Endometrial microvascular endothelial cells (primary cell): ENCODE data around the gene PPIC. TPM values are rescaled to one million over a fixed set of nuclear protein-coding genes. Genes with fewer than 3 reads are reported as not detected.

Experiments
- total RNA-seq: library from RNA; depleted of rRNA; stranded (reverse); fragments of >200 nt; gene quantifications from one replicate; pipeline ENCODE4 v1.2.3, GENCODE V29; 2015; ENCODE audit errors: inconsistent ontology term

The PPIC gene
- total RNA-seq, 1 donor from 2014 or later: 31.3 TPM

Other genes with a start within 250 kb of the PPIC start
- gene SNX24, start 191.1 kb downstream of the PPIC start, total RNA-seq: 11.8 TPM
- under 0.01 TPM for gene PRDM6, start 52.5 kb upstream of the PPIC start, total RNA-seq